OCI-LY3 (cell line): Measurements from ENCODE around the gene AFAP1.

ENCODE experiments used
- CTCF ChIP-seq: fragments of 200-600, 300-600 bp; sonication (generic); IDR thresholded peaks from 2 replicates; pipeline ENCODE4 v1.5.1; 2014; ENCODE audit warnings: antibody characterized with exemption, low read length, low read depth
- EZH2phosphoT487 ChIP-seq: fragments of 200-600 bp; shearing (Covaris generic); IDR thresholded peaks from 2 replicates; pipeline ENCODE4 v1.6.1; 2018; ENCODE audit warnings: antibody characterized with exemption, mixed run types, low read depth

- TF ChIP-seq CTCF (no peak), EZH2phosphoT487 (no peak)
Measured at GRCh38 chr4:7860600-7861163, 79.0 kb downstream of the AFAP1 start.
